Lower lobe of right lung (tissue), 2 donors: ENCODE measurements around the gene PDE8A. TPM values are rescaled to one million over a fixed set of nuclear protein-coding genes. Genes with fewer than 3 reads are reported as not detected.

Source experiments
- ATAC-seq, 2 donors: fragments of 200-7000 bp; cut with Tn5 transposase; one replicate each; pipeline ENCODE4 v1.9.1; 2020 to 2022; ENCODE audit warnings: mild to moderate bottlenecking in 2 of 2, moderate library complexity in 2 of 2
- DNase-seq: peaks from one replicate; pipeline ENCODE4 v3.0.0-alpha.2; 2020
- H3K27ac ChIP-seq: fragments of 200-600 bp; one replicate; pipeline ENCODE4 v1.8.0; 2022
- H3K27me3 ChIP-seq: fragments of 200-600 bp; one replicate; pipeline ENCODE4 v1.8.0; 2022; ENCODE audit warnings: low read depth
- H3K36me3 ChIP-seq: fragments of 200-600 bp; one replicate; pipeline ENCODE4 v1.8.0; 2022; ENCODE audit warnings: mild to moderate bottlenecking
- H3K4me1 ChIP-seq: fragments of 200-600 bp; one replicate; pipeline ENCODE4 v1.8.0; 2022
- H3K4me3 ChIP-seq: fragments of 200-600 bp; one replicate; pipeline ENCODE4 v1.8.0; 2022; ENCODE audit warnings: mild to moderate bottlenecking
- H3K9me3 ChIP-seq: fragments of 200-600 bp; one replicate; pipeline ENCODE4 v1.8.0; 2022
- intact Hi-C: fragments of 100-400 bp; cut with DNase I; formaldehyde crosslinking; loops from one replicate; pipeline ENCODE4 v1.11.0; 2022
- total RNA-seq: library from RNA; stranded (reverse); fragmentation: NEBNext Ultra II Directional; extraction: Animal tissue kit (Norgen Biotek cat#: 25700); gene quantifications from one replicate; pipeline ENCODE4 v1.2.1, GENCODE V29; 2021
- TF ChIP-seq, protein P1 (sequence below): fragments of 200-600 bp; IDR thresholded peaks from one replicate; pipeline ENCODE4 v1.8.0; 2022; ENCODE audit warnings: antibody characterized with exemption, mild to moderate bottlenecking
- donor health status: DM: no; HTN: yes; CAD: no; lungs with severe emphysema.

The PDE8A gene
- total RNA-seq, 1 donor from 2014 or later = 49.2 TPM

DNA sequence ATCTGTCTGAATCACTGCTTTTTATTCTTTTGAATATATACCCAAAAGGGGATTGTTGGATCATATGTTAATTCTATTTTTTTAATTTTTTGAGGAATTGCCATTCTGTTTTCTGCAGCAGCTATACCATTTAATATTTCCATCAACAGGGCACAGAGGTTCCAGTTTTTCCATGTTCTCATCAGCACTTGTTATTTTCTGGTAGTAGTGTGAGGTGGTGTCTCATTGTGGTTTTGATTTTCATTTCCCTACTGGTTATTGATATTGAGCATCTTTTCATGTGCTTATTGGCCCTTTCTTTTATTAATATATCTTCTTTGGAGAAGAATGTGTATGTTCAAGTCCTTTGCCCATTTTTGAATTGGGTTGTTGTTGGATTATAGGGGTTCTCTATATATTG is 68.1 kb downstream of the PDE8A start:
- intact Hi-C loops = loop anchor here (10.0 kb wide), 1 partner anchor 95 kb away; no protein-coding TSS in a partner anchor
- Histone ChIP-seq H3K4me1 (peaks cover 39% of the 10 kb centered on the region), H3K9me3 (no peaks in the 10 kb centered on the region), H3K27me3 (no peaks in the 10 kb centered on the region), H3K4me3 (no peak overlapping the region), H3K27ac (no peak overlapping the region), H3K36me3 (no peaks in the 10 kb centered on the region)
- DNase-seq = no peak
- TF ChIP-seq, protein P1, sequence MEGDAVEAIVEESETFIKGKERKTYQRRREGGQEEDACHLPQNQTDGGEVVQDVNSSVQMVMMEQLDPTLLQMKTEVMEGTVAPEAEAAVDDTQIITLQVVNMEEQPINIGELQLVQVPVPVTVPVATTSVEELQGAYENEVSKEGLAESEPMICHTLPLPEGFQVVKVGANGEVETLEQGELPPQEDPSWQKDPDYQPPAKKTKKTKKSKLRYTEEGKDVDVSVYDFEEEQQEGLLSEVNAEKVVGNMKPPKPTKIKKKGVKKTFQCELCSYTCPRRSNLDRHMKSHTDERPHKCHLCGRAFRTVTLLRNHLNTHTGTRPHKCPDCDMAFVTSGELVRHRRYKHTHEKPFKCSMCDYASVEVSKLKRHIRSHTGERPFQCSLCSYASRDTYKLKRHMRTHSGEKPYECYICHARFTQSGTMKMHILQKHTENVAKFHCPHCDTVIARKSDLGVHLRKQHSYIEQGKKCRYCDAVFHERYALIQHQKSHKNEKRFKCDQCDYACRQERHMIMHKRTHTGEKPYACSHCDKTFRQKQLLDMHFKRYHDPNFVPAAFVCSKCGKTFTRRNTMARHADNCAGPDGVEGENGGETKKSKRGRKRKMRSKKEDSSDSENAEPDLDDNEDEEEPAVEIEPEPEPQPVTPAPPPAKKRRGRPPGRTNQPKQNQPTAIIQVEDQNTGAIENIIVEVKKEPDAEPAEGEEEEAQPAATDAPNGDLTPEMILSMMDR = no peak
- ATAC-seq = no peak

- Histone ChIP-seq H3K4me3 (no peak overlapping the region), H3K27me3 (no peaks in the 10 kb centered on the region), H3K36me3 (no peaks in the 10 kb centered on the region), H3K9me3 (peaks cover 9% of the 10 kb centered on the region), H3K4me1 (peaks cover 4% of the 10 kb centered on the region), H3K27ac (no peak overlapping the region)
- intact Hi-C loops = no loop called here
- ATAC-seq (no peak), DNase-seq (no peak)
- TF ChIP-seq, protein P1 = no peak
Measured at GRCh38 chr15:85059734-85060133, 78.1 kb downstream of the PDE8A start.

DNA sequence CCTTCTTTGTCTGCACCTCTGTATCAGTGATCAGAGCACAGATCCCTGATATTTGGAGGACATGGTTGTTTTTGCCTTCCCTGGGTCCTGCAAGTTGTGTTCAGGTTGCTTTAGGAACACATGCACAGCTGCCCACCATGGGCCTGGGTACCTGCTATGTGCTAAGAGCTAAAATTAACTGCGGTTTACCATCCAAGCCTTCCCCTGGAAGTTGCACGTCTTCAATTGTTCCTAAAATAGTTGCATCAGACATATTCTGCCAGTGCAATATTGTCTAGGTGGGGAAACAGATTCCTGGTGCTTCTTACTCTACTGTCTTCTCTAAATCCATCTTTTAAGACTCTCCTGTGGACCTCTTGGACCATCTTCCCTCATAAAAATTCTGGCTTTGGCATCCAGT is 80.9 kb downstream of the PDE8A start:
- Histone ChIP-seq H3K27ac (no peak overlapping the region), H3K4me1 (peaks cover 4% of the 10 kb centered on the region), H3K27me3 (no peaks in the 10 kb centered on the region), H3K9me3 (peaks cover 9% of the 10 kb centered on the region), H3K4me3 (no peak overlapping the region), H3K36me3 (peaks cover 9% of the 10 kb centered on the region)
- TF ChIP-seq, protein P1 = no peak
- intact Hi-C loops = no loop called here
- DNase-seq (no peak), ATAC-seq (no peak)

DNA sequence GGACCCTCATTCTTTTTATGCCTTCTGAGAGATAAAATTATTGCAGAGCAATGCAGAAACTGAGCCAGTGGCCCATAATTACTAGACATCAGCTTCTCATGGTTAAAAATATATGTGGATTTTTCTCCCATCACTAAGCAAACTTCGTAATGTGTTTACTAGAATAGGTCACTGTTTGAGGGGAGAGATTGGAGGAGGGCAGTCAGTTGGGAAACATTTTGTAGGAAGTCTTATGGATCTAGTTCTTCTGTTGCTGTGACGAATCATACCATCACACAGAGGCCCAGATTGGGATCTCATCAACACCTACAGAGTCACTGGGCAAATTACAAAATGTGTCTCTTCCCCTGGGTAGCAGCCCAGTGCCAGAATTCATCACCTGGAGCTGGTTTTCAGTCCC is 81.4 kb downstream of the PDE8A start:
- peaks cover 9% of the 10 kb centered on the region for H3K9me3 ChIP-seq
- DNase-seq = no peak
- H3K27me3 ChIP-seq = no peaks in the 10 kb centered on the region
- intact Hi-C loops = no loop called here
- TF ChIP-seq, protein P1 = no peak
- H3K36me3 ChIP-seq = peaks cover 14% of the 10 kb centered on the region
- H3K4me1 ChIP-seq = peaks cover 4% of the 10 kb centered on the region
- H3K27ac ChIP-seq = no peak overlapping the region
- no peak for ATAC-seq
- no peak overlapping the region for H3K4me3 ChIP-seq

DNA sequence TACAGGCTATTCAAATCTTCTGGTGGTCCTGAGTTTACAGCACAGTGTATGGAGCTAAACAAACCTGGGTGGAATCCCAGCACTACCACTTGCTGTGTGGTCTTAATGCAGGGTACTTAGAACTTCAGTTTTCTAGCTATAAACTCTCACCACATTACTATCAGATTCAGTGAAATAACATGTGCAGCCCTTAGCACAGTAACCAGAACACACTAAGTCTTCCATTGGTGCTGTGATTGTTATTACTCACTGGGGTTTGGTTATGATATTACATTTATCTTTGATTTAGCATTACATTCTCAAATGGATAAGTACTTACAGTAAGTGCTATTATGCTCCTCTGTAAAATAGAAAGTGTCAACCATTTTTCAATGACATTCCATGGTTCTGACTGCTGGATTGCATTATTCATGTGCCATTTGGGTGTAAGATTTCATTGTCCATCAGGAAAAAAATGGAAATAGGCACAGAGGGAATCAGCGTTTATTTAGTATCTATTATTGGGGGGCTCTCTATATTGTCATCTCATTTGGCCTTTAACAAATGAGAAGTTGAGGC is 81.9 kb downstream of the PDE8A start:
- DNase-seq (no peak), ATAC-seq (no peak)
- H3K27me3 ChIP-seq = no peaks in the 10 kb centered on the region
- H3K36me3 ChIP-seq = peaks cover 19% of the 10 kb centered on the region
- no peak overlapping the region for H3K27ac ChIP-seq
- TF ChIP-seq, protein P1 = no peak
- intact Hi-C loops = no loop called here
- H3K4me3 ChIP-seq = no peak overlapping the region
- peaks cover 9% of the 10 kb centered on the region for H3K9me3 ChIP-seq
- peaks cover 4% of the 10 kb centered on the region for H3K4me1 ChIP-seq
